ENCODE measurements around the gene THEMIS2. TPM values are rescaled to one million over a fixed set of nuclear protein-coding genes. Genes with fewer than 3 reads are reported as not detected.
A peak's percentile ranks its signal among the peaks of the same experiment; 100 is the strongest.

The THEMIS2 gene
- total RNA-seq, 3 donors from 2014 or later = 3.8 to 17.7 (median 15.6) TPM

DNA sequence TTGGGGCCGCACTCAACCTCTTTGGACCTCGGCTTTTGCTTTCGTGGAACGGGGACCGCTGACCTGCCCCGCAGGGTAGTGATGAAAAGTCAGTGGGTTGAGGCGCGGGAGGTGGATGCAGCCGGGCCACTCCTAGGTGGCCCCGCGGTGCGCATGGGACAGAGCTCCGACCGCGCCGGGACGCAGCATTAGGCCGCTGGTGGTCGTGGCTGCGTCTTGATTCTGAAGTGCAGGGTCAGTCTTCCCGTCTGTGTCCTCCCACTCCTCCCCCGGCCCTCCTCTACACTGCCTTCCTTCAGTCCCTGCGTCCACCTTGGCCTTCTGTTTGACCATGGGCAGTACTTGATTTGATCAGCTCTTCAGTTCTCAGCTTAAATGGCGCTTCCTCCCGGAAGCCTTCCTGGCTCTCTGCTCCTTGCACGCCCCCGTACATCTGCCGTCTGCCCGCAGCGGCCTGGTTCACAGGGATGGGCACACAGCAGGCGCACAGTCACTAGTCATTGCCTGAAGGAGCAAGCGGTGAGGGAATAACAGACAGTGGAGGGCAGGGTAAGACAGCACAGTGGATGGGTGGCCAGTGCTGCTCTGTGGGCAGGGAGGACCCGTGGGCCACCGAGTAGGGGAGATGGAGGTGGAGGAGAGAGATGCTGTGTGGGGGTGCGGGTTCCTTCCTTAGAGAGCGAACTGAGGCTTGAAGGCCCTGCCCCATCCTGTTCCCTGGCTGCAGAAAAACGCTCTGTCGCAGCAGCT, 633 bp downstream of the THEMIS2 start:
- Histone ChIP-seq H3K4me3 (no peak overlapping the region), H3K9me3 (no peaks in the 10 kb centered on the region), H3K4me1 (ENCODE audit: low read depth) (peaks cover 20% of the 10 kb centered on the region), H3K36me3 (ENCODE audit: low read depth) (no peaks in the 10 kb centered on the region)
- peak; percentile 34 for ATAC-seq
- intact Hi-C loops (cut with DNase I, micrococcal nuclease) = no loop called here
- DNase-seq = peak in 1 of 3 donors; percentile 53
- TF ChIP-seq, protein P1, sequence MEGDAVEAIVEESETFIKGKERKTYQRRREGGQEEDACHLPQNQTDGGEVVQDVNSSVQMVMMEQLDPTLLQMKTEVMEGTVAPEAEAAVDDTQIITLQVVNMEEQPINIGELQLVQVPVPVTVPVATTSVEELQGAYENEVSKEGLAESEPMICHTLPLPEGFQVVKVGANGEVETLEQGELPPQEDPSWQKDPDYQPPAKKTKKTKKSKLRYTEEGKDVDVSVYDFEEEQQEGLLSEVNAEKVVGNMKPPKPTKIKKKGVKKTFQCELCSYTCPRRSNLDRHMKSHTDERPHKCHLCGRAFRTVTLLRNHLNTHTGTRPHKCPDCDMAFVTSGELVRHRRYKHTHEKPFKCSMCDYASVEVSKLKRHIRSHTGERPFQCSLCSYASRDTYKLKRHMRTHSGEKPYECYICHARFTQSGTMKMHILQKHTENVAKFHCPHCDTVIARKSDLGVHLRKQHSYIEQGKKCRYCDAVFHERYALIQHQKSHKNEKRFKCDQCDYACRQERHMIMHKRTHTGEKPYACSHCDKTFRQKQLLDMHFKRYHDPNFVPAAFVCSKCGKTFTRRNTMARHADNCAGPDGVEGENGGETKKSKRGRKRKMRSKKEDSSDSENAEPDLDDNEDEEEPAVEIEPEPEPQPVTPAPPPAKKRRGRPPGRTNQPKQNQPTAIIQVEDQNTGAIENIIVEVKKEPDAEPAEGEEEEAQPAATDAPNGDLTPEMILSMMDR (IDR thresholded peaks at IDR 0.05) = no peak

DNA sequence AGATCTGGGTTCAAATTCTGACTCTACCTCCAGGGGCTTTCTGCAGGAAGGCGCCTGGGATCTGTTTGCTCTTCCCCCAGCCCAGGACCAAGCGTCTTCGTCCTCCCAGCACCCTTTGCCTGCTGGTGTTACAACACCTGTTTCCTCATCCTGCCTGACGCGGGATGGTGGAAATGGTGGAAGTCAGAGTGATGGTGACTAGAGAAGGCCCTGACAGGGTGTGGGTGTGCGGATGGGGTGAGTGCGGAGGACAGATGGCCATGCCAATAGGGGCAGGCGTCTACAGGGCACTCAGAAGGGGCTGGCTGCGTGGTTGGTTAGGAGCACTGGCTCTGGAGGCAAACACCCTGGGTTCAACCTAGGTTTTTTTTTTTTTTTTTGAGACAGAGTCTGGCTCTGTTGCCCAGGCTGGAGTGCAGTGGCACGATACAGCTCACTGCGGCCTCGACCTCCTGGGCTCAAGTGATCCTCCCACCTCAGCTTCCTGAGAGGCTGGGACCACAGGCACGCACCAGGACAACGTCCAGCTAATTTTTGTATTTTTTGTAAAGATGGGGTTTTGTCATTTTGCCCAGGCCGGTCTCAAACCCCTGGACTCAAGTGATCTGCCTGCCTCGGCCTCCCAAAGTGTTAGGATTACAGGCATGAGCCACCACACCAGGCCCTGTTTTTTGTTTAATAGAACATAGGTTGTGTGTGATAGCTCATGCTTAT, 1.5 kb downstream of the THEMIS2 start:
- Histone ChIP-seq H3K4me3 (no peak overlapping the region), H3K36me3 (ENCODE audit: low read depth) (no peaks in the 10 kb centered on the region), H3K4me1 (ENCODE audit: low read depth) (peaks cover 20% of the 10 kb centered on the region), H3K9me3 (no peaks in the 10 kb centered on the region)
- DNase-seq = peak in 1 of 3 donors; percentile 67
- no peak for ATAC-seq
- TF ChIP-seq, protein P1 (IDR thresholded peaks at IDR 0.05) = no peak
- intact Hi-C loops (cut with DNase I, micrococcal nuclease) = no loop called here

DNA sequence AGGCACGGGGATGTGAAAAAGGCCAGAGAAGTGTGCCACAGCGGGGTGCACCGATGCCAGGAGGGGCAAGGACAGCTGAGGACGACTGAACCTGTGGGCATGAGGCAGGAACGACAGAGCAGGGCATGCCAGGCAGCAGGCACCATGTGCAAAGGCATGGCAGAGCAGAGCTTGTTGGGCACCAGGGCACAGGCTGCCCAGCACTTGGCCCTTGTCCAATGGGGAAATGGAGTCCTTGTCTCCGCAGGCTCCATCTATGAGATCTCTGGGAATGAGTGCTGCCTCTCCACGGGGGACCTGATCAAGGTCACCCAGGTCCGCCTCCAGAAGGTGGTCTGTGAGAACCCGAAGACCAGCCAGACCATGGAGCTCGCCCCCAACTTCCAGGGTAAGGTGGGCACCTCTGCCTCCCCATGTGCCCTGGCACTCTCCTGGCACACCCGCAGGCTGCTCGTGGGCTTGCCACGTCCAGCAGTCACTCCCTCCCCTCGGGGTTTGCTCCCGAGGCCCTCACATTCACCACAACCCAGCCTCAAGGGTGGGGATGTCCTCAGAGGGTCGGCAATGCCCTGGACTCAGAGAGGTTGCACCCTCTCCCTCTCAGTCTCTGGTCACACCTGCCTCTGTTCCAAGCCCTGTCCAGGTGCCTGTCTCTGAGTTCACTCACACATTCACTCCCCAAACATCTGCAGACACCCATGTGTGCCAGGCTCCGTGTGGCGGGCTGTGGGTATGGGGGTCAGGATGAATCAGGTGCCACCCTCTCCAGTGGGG, 4.2 kb downstream of the THEMIS2 start:
- TF ChIP-seq, protein P1 (IDR thresholded peaks at IDR 0.05) = no peak
- Histone ChIP-seq H3K9me3 (no peaks in the 10 kb centered on the region), H3K4me1 (ENCODE audit: low read depth) (peaks cover 13% of the 10 kb centered on the region), H3K4me3 (no peak overlapping the region), H3K36me3 (ENCODE audit: low read depth) (no peaks in the 10 kb centered on the region)
- ATAC-seq (no peak), DNase-seq (peak in 1 of 3 donors; percentile 51)
- intact Hi-C loops (cut with DNase I, micrococcal nuclease) = no loop called here

DNA sequence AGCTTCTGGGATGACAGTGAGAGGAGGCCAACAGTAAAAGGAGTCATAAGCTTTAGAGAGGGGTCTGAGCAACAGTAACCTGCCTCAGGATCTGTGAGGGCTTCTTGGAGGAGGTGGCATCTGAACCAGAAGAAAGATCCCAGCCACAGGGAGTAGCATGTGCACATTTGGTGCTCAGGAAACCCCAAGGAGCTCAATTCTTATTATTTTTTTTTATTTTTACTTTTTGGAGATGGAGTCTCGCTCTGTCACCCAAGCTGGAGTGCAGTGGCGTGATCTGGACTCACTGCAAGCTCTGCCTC, 4.7 kb downstream of the THEMIS2 start:
- Histone ChIP-seq H3K36me3 (ENCODE audit: low read depth) (no peaks in the 10 kb centered on the region), H3K4me3 (no peak overlapping the region), H3K4me1 (ENCODE audit: low read depth) (peaks cover 13% of the 10 kb centered on the region), H3K9me3 (no peaks in the 10 kb centered on the region)
- ATAC-seq (no peak), DNase-seq (no peak)
- intact Hi-C loops (cut with DNase I, micrococcal nuclease) = no loop called here
- TF ChIP-seq, protein P1 (IDR thresholded peaks at IDR 0.05) = no peak

DNA sequence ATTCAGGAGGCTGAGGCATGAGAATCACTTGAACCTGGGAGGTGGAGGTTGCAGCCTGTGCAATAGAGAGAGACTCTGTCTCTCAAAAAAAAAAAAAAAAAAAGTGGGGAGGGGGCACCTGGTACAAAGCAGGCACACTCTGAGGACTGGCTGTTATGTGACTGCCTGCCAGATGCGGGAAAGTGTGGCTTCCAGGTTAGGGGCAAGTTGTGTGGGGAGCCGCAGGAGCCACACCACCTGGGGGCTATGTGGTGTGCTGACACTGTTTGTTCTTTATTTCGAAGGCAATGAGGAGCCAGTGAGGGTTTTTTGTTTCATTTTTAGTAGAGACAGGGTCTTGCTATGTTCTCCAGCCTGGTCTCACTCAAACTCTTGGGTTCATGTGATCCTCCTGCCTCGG, 5.7 kb downstream of the THEMIS2 start:
- Histone ChIP-seq H3K4me1 (ENCODE audit: low read depth) (peaks cover 7% of the 10 kb centered on the region), H3K9me3 (no peaks in the 10 kb centered on the region), H3K4me3 (no peak overlapping the region), H3K36me3 (ENCODE audit: low read depth) (no peaks in the 10 kb centered on the region)
- intact Hi-C loops (cut with DNase I, micrococcal nuclease) = no loop called here
- DNase-seq (peak in 1 of 3 donors; percentile 33), ATAC-seq (no peak)
- TF ChIP-seq, protein P1 (IDR thresholded peaks at IDR 0.05) = no peak

All from mucosa of descending colon (tissue), 3 donors.